Thoracic aorta endothelial cell (primary cell): ENCODE measurements around the gene CKAP2L. TPM values are rescaled to one million over a fixed set of nuclear protein-coding genes. Genes with fewer than 3 reads are reported as not detected.

Source experiments
- total RNA-seq: library from RNA; depleted of rRNA; stranded (reverse); fragments of >200 nt; gene quantifications from 2 replicates; pipeline ENCODE4 v1.2.3, GENCODE V29; 2012

Gene CKAP2L
- total RNA-seq = 21.8 and 25.3 TPM in 2 replicates

GRCh38 chr2:112764071-112765044 is at the start of gene CKAP2L:
TSS of gene CKAP2L (minus strand) at chr2:112764609. CDS start at chr2:112764598, 11 bp downstream.

GRCh38 chr2:112784199-112785189 is 20.1 kb upstream of the CKAP2L start, which contains the start of gene IL1A:
TSS of gene IL1A (minus strand) at chr2:112784493. CDS start at chr2:112783770, 723 bp downstream.

GRCh38 chr2:112720785-112721184 is 43.6 kb downstream of the CKAP2L start, which contains the start of gene NT5DC4:
TSS of gene NT5DC4 (plus strand) at chr2:112721020. CDS start at chr2:112721080, 60 bp downstream.

Other genes with a start within 250 kb of the CKAP2L start
- gene POLR1B, start 222.1 kb downstream of the CKAP2L start, total RNA-seq = 32.2 and 36.1 TPM in 2 replicates
- 6.1 and 7.3 TPM in 2 replicates for gene CHCHD5, start 180.0 kb downstream of the CKAP2L start, total RNA-seq
- gene SLC20A1, start 118.7 kb downstream of the CKAP2L start, total RNA-seq = 131 and 151 TPM in 2 replicates
- gene NT5DC4, start 43.6 kb downstream of the CKAP2L start, total RNA-seq = not detected in 2 replicates
- gene IL1A, start 19.9 kb upstream of the CKAP2L start, total RNA-seq = 1.2 and 1.8 TPM in 2 replicates
- not detected in 2 replicates for gene IL1B, start 72.2 kb upstream of the CKAP2L start, total RNA-seq
- gene IL37, start 146.6 kb upstream of the CKAP2L start, total RNA-seq = not detected in 2 replicates
- not detected in 2 replicates for gene IL36G, start 213.4 kb upstream of the CKAP2L start, total RNA-seq
- not detected in 2 replicates for gene IL36A, start 240.8 kb upstream of the CKAP2L start, total RNA-seq